GM19452 (cell line): ENCODE data around the gene WDR93.
"Not testable (repeated sequence)": the region's sequence is repeated elsewhere in the genome, so short reads cannot be mapped to it uniquely, and the experiment has no call there.

Experiments
- ATAC-seq: cut with Tn5 transposase; IDR thresholded peaks from one replicate; pipeline ENCODE4 v1.9.1; 2021; ENCODE audit not compliant: unreplicated experiment

Gene WDR93

GRCh38 chr15:89785774-89786140 lies 95.1 kb downstream of the WDR93 start:
- ATAC-seq: no peak

- no peak for ATAC-seq
Measured at GRCh38 chr15:89787944-89788343, 97.3 kb downstream of the WDR93 start.

DNA sequence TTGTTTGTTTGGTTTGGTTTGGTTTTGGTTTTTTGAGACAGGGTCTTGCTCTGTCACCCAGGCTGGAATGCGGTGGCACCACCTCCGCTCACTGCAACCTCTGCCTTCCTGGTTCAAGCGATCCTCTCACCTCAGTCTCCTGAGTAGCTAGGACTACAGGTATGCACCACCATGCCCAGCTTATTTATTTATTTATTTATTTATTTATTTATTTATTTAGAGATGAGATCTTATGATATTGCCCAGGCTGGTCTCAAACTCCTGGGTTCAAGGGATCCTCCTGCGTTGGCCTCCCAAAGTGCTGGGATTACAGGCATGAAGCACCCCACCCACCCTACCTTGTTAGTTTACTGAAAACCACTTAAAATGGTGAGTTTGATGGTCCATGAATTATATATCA lies 98.0 kb downstream of the WDR93 start:
- not testable (repeated sequence) for ATAC-seq

DNA sequence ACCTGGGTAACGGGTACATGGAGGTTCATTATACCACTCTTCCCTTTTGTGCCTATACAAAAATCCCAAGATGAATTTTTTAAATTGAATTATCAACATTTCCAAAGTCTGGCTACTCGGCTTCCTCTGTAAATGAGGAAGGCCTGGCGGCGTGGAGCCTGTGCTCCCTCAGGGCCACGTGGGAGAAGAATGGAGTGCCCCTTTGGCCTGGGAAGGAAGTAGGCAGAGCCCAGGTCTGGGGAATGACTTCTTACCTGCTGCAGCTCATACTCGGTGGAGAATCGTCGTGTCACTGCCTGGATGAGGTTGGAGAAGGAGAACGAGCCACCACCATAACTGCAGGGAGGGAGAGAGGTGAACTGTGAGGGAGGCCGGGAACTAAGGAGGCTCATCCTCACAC lies 99.6 kb downstream of the WDR93 start:
- ATAC-seq: no peak

GRCh38 chr15:89790661-89791060 lies 100.0 kb downstream of the WDR93 start:
- ATAC-seq: no peak

- ATAC-seq: no peak
Measured at GRCh38 chr15:89792106-89792805, 101.6 kb downstream of the WDR93 start.
